NB4 (cell line): Measurements from ENCODE around the gene IGFBP4.

Experiments used
- MYC ChIP-seq: IDR thresholded peaks from 2 replicates; pipeline ENCODE4 v1.6.1; 2011; ENCODE audit warnings: low read depth, low read length
- POLR2A ChIP-seq: IDR thresholded peaks from 2 replicates; pipeline ENCODE4 v1.6.1; 2011; ENCODE audit warnings: mild to moderate bottlenecking; ENCODE audit not compliant: insufficient read length; ENCODE audit errors: extremely low read depth
- TF ChIP-seq, protein P1 (sequence below): IDR thresholded peaks from one replicate; pipeline ENCODE4 v1.5.1; 2012; ENCODE audit warnings: low read depth, low read length
- TF ChIP-seq, protein P2 (sequence below): IDR thresholded peaks from 2 replicates; pipeline ENCODE4 v1.6.1; 2011; ENCODE audit warnings: low read depth, low read length

DNA sequence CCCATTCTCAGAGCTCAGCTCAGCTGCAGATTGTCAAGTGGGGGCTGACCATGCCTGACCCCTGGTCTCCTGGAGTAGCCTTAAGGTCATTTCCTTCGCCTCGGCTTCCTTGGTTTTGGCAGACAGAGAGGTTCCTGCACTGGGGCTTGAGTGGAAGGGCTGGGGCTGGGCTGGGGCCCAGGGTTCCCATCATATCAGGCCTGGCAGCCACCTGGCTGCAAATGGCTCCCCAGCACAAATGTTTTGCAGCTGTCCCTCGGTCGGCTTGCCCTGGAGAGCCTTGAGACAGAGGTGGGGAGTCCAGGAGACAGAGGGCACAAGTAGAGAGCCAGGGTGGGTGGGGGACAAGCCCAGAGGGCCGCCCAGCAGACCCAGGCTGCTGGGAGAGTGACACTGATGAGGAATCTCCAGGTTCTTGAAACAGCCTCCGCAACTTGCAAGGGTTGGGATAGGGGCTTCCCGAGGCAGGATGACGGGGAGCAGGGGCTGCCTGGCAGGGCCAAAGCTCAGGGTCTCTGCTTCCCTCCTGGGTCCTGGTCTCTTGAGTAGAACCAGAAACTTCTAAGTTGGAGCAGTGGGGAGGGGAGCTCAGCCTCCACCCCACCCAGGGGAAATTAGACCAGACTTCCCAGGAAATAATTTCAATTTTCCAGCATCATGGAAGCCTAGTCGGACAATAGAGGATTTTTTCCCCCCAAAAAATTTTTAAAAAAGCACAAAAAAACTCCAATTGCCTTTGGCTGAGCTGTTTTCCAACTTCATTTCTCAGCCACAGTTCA lies 19.3 kb downstream of the IGFBP4 start:
- TF ChIP-seq, protein P1, sequence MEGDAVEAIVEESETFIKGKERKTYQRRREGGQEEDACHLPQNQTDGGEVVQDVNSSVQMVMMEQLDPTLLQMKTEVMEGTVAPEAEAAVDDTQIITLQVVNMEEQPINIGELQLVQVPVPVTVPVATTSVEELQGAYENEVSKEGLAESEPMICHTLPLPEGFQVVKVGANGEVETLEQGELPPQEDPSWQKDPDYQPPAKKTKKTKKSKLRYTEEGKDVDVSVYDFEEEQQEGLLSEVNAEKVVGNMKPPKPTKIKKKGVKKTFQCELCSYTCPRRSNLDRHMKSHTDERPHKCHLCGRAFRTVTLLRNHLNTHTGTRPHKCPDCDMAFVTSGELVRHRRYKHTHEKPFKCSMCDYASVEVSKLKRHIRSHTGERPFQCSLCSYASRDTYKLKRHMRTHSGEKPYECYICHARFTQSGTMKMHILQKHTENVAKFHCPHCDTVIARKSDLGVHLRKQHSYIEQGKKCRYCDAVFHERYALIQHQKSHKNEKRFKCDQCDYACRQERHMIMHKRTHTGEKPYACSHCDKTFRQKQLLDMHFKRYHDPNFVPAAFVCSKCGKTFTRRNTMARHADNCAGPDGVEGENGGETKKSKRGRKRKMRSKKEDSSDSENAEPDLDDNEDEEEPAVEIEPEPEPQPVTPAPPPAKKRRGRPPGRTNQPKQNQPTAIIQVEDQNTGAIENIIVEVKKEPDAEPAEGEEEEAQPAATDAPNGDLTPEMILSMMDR: no peak
- TF ChIP-seq, protein P2, sequence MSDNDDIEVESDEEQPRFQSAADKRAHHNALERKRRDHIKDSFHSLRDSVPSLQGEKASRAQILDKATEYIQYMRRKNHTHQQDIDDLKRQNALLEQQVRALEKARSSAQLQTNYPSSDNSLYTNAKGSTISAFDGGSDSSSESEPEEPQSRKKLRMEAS: no peak
- TF ChIP-seq POLR2A: no peak
- TF ChIP-seq MYC: no peak
